ENCODE data around the gene LRRC7. TPM values are rescaled to one million over a fixed set of nuclear protein-coding genes. Genes with fewer than 3 reads are reported as not detected.
A peak's percentile ranks its signal among the peaks of the same experiment; 100 is the strongest.

Gene LRRC7
- total and polyA plus RNA-seq, 2 of the 13 experiments (the other 11 are each of a cell fraction or from before 2014, with no cell fraction given): not detected

DNA sequence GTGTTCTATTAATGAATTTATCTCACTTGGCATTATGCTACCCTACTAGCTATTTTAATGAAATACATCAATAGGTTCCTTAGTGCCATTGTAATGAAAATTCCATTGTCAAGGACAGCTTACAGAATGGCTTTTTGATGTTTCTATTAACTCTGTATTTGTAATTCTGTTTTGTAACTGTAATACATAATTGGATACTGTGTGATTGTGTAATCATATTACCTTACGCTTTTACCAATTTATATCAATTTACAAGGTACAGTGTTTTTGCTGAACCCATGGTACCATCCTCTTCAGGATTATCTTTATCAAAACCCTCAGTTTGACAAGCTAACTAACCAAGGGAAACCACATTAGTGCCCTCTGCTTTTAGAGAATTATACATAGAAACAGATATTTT lies 277.9 kb downstream of the LRRC7 start:
- no peaks in the 10 kb centered on the region for H4K20me1 ChIP-seq (ENCODE audit: insufficient read depth, low read length)
- no peaks in the 10 kb centered on the region for H3K36me3 ChIP-seq (replicated peaks in 1 of 2; ENCODE audit: control insufficient read depth in 1 of 2, insufficient read depth in 2 of 2, low read length in 2 of 2)
- no peaks in the 10 kb centered on the region for H3K9me3 ChIP-seq (ENCODE audit: low read length)
- POLR2A ChIA-PET: no interaction called here
- BruUV-seq (replicated peaks): no TSS peak
- no peaks in the 10 kb centered on the region for H3K27me3 ChIP-seq (ENCODE audit: control insufficient read depth in 1 of 2, insufficient read depth in 2 of 2, low read length in 2 of 2)
- H3K4me1 ChIP-seq (ENCODE audit: insufficient read depth, low read length): no peaks in the 10 kb centered on the region
- ATAC-seq: no peak
- no peaks in the 10 kb centered on the region for H3K79me2 ChIP-seq (ENCODE audit: insufficient read depth, low read length)
- FAIRE-seq: no peak
- no peak for DNase-seq (ENCODE audit: low spot score)
- H3K27ac ChIP-seq (ENCODE audit: extremely low read length, insufficient read depth, low read length): no peak overlapping the region
- intact Hi-C loops (cut with micrococcal nuclease; ENCODE audit: unreplicated experiment) (no loop called here), in situ Hi-C loops (cut with HindIII; ENCODE audit: extremely low pct_ligation_motif_present, low pct_unique_long_range_greater_than_20kb) (no loop called here)
- WGBS (ENCODE audit: low lambda C conversion rate): 8% methylated on average over 1 of the region's 1 CpG
- CTCF ChIA-PET (ENCODE audit: low intra/inter-chr PET ratio, low total read pairs): no interaction called here
- H2AFZ ChIP-seq (ENCODE audit: low read length): no peak overlapping the region
- H3K4me2 ChIP-seq (ENCODE audit: low read depth, low read length): no peak overlapping the region
- TF ChIP-seq CEBPB (IDR thresholded peaks at IDR 0.05; ENCODE audit: borderline replicate concordance, low read depth, low read length) (peak; percentile 55), ATF7 (IDR thresholded peaks at IDR 0.05) (no peak), ATF7 (CRISPR knock-in tag; IDR thresholded peaks at IDR 0.05) (no peak)
- no peak overlapping the region for H3K9ac ChIP-seq (ENCODE audit: insufficient read depth, low read depth, low read length)
- H3K4me3 ChIP-seq (replicated peaks in 1 of 3; ENCODE audit: insufficient read depth in 1 of 3, low read depth in 2 of 3, low read length in 3 of 3): no peak overlapping the region

GRCh38 chr1:69846267-69846666 lies 278.5 kb downstream of the LRRC7 start:
- in situ Hi-C loops (cut with HindIII; ENCODE audit: extremely low pct_ligation_motif_present, low pct_unique_long_range_greater_than_20kb): no loop called here
- H3K27me3 ChIP-seq (ENCODE audit: control insufficient read depth in 1 of 2, insufficient read depth in 2 of 2, low read length in 2 of 2): no peaks in the 10 kb centered on the region
- H3K36me3 ChIP-seq (replicated peaks in 1 of 2; ENCODE audit: control insufficient read depth in 1 of 2, insufficient read depth in 2 of 2, low read length in 2 of 2): no peaks in the 10 kb centered on the region
- no peak overlapping the region for H3K9ac ChIP-seq (ENCODE audit: insufficient read depth, low read depth, low read length)
- H3K4me1 ChIP-seq (ENCODE audit: insufficient read depth, low read length): no peaks in the 10 kb centered on the region
- ChIA-PET CTCF (ENCODE audit: low intra/inter-chr PET ratio, low total read pairs) (no interaction called here), POLR2A (no interaction called here)
- H3K4me3 ChIP-seq (replicated peaks in 1 of 3; ENCODE audit: insufficient read depth in 1 of 3, low read depth in 2 of 3, low read length in 3 of 3): no peak overlapping the region
- BruUV-seq (replicated peaks): no TSS peak
- ATAC-seq (no peak), FAIRE-seq (no peak), DNase-seq (ENCODE audit: low spot score) (no peak)
- H4K20me1 ChIP-seq (ENCODE audit: insufficient read depth, low read length): no peaks in the 10 kb centered on the region
- 14% methylated on average over 3 of the region's 3 CpGs for WGBS (ENCODE audit: low lambda C conversion rate)
- H3K27ac ChIP-seq (ENCODE audit: extremely low read length, insufficient read depth, low read length): no peak overlapping the region
- no peak overlapping the region for H2AFZ ChIP-seq (ENCODE audit: low read length)
- H3K4me2 ChIP-seq (ENCODE audit: low read depth, low read length): no peak overlapping the region
- intact Hi-C loops (cut with micrococcal nuclease; ENCODE audit: unreplicated experiment): no loop called here
- no peaks in the 10 kb centered on the region for H3K9me3 ChIP-seq (ENCODE audit: low read length)
- no peaks in the 10 kb centered on the region for H3K79me2 ChIP-seq (ENCODE audit: insufficient read depth, low read length)
- TF ChIP-seq, protein P1, sequence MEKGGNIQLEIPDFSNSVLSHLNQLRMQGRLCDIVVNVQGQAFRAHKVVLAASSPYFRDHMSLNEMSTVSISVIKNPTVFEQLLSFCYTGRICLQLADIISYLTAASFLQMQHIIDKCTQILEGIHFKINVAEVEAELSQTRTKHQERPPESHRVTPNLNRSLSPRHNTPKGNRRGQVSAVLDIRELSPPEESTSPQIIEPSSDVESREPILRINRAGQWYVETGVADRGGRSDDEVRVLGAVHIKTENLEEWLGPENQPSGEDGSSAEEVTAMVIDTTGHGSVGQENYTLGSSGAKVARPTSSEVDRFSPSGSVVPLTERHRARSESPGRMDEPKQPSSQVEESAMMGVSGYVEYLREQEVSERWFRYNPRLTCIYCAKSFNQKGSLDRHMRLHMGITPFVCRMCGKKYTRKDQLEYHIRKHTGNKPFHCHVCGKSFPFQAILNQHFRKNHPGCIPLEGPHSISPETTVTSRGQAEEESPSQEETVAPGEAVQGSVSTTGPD (CRISPR knock-in tag; IDR thresholded peaks at IDR 0.05): no peak
- no peak for TF ChIP-seq SMARCE1 (IDR thresholded peaks at IDR 0.05; ENCODE audit: borderline replicate concordance)
- TF ChIP-seq, protein P2, sequence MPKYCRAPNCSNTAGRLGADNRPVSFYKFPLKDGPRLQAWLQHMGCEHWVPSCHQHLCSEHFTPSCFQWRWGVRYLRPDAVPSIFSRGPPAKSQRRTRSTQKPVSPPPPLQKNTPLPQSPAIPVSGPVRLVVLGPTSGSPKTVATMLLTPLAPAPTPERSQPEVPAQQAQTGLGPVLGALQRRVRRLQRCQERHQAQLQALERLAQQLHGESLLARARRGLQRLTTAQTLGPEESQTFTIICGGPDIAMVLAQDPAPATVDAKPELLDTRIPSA (CRISPR knock-in tag; IDR thresholded peaks at IDR 0.05; ENCODE audit: borderline replicate concordance): no peak
- TF ChIP-seq TP53 (CRISPR knock-in tag; conservative IDR thresholded peaks at IDR 0.05): no peak
- TF ChIP-seq EED (CRISPR knock-in tag; IDR thresholded peaks at IDR 0.05): no peak
- TF ChIP-seq TFDP2 (CRISPR knock-in tag; IDR thresholded peaks at IDR 0.05): no peak
- no peak for TF ChIP-seq SMARCC2 (IDR thresholded peaks at IDR 0.05)
- no peak for TF ChIP-seq ZNF432 (CRISPR knock-in tag; IDR thresholded peaks at IDR 0.05; ENCODE audit: borderline replicate concordance)
- TF ChIP-seq ZNF225 (CRISPR knock-in tag; IDR thresholded peaks at IDR 0.05): no peak
- TF ChIP-seq ZFP36 (IDR thresholded peaks at IDR 0.05; ENCODE audit: borderline replicate concordance, low read depth, low read length, partially characterized antibody): no peak
- no peak for TF ChIP-seq PITX1 (CRISPR knock-in tag; IDR thresholded peaks at IDR 0.05)
- no peak for TF ChIP-seq ZNF563 (CRISPR knock-in tag; IDR thresholded peaks at IDR 0.05)
- TF ChIP-seq KDM5A (IDR thresholded peaks at IDR 0.05; ENCODE audit: borderline replicate concordance, low read length): no peak
- TF ChIP-seq MIER3 (CRISPR knock-in tag; IDR thresholded peaks at IDR 0.05; ENCODE audit: borderline replicate concordance): no peak
- no peak for TF ChIP-seq CEBPB (IDR thresholded peaks at IDR 0.05; ENCODE audit: borderline replicate concordance, low read depth, low read length)
- TF ChIP-seq ADNP (CRISPR knock-in tag; IDR thresholded peaks at IDR 0.05): no peak
- TF ChIP-seq ZNF615 (CRISPR knock-in tag; IDR thresholded peaks at IDR 0.05; ENCODE audit: borderline replicate concordance): no peak

Data from HepG2 (cell line).